Hematopoietic multipotent progenitor cell treated with erythropoietin and hydrocortisone succinate and interleukin-3 and kit ligand, for 17 days (in vitro differentiated cells): ENCODE measurements around the gene KCNV2.

ENCODE experiments used
- DNase-seq: peaks from one replicate; pipeline ENCODE4 v3.0.0-alpha.2; 2015; ENCODE audit warnings: low spot score

KCNV2 gene

GRCh38 chr9:2758898-2759510 lies 41.7 kb downstream of the KCNV2 start:
- DNase-seq = no peak

- no peak for DNase-seq
Measured at GRCh38 chr9:2761424-2761823, 44.1 kb downstream of the KCNV2 start.

GRCh38 chr9:2764353-2764752 lies 47.0 kb downstream of the KCNV2 start:
- no peak for DNase-seq

GRCh38 chr9:2765250-2765880 lies 48.1 kb downstream of the KCNV2 start:
- no peak for DNase-seq

- DNase-seq = no peak
Measured at GRCh38 chr9:2767800-2768677, 50.7 kb downstream of the KCNV2 start.

GRCh38 chr9:2771087-2771486 lies 53.8 kb downstream of the KCNV2 start:
- DNase-seq = no peak

- DNase-seq = no peak
Measured at GRCh38 chr9:2771661-2772060, 54.4 kb downstream of the KCNV2 start.

GRCh38 chr9:2777454-2777853 lies 60.1 kb downstream of the KCNV2 start:
- DNase-seq = no peak

GRCh38 chr9:2778816-2779215 lies 61.5 kb downstream of the KCNV2 start:
- no peak for DNase-seq
